Measurements from ENCODE around the gene LST1.

The LST1 gene

DNA sequence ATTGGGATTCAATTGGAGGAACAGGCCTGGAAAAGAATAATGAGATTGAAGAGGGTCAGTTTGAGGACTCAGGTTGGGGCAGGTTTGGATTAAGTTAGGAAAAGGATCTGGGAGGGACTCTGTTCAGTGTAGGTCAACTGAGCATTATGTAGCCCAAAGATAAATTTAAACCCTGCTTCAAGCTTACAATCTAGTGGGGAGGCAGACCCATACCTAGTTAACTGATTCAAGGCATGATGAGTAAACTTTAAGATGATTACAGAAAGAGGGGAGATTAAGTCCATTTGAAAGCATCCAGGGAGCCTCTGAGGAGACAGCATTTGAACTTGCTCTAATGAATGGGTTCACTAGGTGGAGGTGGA, 25.4 kb upstream of the LST1 start:
- no peak for DNase-seq

DNA sequence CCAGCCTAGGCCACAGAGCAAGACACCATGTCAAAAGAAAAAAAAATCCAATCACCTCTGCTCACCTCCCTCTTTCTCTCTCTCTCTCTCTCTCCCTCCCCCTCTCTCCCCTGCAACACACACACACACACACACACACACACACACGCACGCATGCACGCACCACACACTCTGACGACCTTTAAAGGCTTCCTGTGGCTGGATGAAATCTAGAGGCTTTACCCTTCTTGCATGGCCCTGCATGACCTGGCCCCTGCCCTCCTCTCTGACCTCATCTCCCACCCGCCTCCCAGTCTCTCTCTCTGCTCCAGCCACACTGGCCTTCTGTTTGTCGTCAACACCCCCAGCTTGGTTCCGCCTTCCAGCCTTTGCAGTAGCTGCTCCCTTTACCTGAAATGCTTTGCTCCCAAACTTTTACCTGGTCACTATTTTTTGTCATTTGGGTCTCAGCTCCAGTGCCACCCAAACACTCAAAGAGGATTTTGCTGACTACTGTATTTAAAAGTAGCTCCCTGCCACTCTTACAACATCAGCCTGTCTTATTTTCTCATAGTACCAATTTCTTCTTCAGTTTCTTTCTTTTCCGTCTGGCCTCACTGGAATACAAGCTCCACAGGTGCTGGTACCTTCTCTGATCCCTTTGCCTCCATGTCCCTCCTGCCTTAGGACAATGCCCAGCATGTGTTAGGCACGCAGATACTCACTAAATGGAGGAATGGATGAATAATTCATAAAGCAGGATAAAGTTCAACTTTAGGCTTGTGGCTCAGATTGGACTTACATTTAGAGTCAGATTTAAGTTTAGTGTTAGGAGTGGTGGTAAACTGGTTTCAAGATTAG, 18.3 kb upstream of the LST1 start:
- no peak for DNase-seq

DNA sequence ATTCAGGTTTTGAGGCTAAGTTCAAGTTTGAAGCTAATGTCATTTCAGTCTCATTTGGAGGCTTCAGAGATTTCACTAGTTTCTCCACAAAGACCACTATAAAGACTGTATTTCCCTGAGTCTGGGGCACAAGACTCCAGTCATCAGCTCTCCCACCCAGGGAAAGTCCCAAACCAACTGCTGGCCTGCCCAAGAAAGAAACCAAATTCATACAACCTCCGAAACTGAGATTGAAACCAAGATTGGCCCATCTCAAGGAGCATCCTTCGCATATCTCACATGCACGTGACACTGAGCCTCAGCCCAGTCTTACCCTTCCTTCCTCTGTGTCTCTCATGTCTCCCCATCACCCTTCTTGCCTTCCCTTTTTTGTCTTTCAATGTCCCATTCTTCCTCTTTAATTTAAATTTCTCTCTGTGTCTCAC, 17.5 kb upstream of the LST1 start:
- DNase-seq = no peak

DNA sequence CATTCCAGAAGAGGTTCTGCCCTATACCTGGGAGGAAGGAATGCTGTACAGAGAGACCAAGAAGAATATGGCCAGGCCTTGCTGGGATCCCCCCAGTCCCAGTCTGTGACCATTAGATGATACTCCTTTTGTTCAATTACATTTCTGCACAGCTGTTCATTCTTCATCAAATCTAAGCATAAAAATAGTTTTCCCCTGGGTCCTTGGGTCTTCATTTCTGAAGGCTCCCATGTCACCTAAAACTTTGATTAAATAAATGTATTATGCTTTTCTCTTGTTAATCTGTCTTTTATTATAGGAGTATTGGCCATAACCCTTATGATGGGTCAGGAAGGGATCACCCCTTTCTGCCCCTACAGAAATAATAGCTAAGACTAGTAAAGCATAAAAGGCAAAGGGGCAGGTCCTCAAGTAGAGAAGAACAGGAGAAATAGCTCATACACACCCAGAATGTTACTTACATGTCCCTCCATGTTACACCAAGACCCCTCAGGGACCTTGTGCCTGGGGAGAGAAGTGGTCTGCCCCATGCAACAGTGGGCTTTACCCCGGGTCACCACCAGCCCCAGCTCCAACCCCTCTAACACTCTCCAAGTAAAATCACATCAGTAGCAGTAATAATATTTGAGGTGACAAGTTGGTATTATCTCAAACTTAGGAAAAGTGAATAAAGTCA, 16.1 kb upstream of the LST1 start:
- DNase-seq = no peak

DNA sequence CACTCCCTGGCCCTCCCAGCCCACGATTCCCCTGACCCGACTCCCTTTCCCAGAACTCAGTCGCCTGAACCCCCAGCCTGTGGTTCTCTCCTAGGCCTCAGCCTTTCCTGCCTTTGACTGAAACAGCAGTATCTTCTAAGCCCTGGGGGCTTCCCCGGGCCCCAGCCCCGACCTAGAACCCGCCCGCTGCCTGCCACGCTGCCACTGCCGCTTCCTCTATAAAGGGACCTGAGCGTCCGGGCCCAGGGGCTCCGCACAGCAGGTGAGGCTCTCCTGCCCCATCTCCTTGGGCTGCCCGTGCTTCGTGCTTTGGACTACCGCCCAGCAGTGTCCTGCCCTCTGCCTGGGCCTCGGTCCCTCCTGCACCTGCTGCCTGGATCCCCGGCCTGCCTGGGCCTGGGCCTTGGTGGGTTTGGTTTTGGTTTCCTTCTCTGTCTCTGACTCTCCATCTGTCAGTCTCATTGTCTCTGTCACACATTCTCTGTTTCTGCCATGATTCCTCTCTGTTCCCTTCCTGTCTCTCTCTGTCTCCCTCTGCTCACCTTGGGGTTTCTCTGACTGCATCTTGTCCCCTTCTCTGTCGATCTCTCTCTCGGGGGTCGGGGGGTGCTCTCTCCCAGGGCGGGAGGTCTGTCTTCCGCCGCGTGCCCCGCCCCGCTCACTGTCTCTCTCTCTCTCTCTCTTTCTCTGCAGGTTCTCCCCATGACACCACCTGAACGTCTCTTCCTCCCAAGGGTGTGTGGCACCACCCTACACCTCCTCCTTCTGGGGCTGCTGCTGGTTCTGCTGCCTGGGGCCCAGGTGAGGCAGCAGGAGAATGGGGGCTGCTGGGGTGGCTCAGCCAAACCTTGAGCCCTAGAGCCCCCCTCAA, 13.8 kb upstream of the LST1 start, which contains the start of gene LTA:
TSS of gene LTA (plus strand) at position 249 of the 871 bp plus-strand sequence. CDS start at position 703, 454 bp downstream.
- DNase-seq = no peak

DNA sequence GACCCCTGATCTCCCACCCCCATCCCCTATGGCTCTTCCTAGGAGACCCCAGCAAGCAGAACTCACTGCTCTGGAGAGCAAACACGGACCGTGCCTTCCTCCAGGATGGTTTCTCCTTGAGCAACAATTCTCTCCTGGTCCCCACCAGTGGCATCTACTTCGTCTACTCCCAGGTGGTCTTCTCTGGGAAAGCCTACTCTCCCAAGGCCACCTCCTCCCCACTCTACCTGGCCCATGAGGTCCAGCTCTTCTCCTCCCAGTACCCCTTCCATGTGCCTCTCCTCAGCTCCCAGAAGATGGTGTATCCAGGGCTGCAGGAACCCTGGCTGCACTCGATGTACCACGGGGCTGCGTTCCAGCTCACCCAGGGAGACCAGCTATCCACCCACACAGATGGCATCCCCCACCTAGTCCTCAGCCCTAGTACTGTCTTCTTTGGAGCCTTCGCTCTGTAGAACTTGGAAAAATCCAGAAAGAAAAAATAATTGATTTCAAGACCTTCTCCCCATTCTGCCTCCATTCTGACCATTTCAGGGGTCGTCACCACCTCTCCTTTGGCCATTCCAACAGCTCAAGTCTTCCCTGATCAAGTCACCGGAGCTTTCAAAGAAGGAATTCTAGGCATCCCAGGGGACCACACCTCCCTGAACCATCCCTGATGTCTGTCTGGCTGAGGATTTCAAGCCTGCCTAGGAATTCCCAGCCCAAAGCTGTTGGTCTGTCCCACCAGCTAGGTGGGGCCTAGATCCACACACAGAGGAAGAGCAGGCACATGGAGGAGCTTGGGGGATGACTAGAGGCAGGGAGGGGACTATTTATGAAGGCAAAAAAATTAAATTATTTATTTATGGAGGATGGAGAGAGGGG, 12.6 kb upstream of the LST1 start:
- DNase-seq = no peak

DNA sequence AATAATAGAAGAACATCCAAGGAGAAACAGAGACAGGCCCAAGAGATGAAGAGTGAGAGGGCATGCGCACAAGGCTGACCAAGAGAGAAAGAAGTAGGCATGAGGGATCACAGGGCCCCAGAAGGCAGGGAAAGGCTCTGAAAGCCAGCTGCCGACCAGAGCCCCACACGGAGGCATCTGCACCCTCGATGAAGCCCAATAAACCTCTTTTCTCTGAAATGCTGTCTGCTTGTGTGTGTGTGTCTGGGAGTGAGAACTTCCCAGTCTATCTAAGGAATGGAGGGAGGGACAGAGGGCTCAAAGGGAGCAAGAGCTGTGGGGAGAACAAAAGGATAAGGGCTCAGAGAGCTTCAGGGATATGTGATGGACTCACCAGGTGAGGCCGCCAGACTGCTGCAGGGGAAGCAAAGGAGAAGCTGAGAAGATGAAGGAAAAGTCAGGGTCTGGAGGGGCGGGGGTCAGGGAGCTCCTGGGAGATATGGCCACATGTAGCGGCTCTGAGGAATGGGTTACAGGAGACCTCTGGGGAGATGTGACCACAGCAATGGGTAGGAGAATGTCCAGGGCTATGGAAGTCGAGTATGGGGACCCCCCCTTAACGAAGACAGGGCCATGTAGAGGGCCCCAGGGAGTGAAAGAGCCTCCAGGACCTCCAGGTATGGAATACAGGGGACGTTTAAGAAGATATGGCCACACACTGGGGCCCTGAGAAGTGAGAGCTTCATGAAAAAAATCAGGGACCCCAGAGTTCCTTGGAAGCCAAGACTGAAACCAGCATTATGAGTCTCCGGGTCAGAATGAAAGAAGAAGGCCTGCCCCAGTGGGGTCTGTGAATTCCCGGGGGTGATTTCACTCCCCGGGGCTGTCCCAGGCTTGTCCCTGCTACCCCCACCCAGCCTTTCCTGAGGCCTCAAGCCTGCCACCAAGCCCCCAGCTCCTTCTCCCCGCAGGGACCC, 11.7 kb upstream of the LST1 start:
- no peak for DNase-seq

DNA sequence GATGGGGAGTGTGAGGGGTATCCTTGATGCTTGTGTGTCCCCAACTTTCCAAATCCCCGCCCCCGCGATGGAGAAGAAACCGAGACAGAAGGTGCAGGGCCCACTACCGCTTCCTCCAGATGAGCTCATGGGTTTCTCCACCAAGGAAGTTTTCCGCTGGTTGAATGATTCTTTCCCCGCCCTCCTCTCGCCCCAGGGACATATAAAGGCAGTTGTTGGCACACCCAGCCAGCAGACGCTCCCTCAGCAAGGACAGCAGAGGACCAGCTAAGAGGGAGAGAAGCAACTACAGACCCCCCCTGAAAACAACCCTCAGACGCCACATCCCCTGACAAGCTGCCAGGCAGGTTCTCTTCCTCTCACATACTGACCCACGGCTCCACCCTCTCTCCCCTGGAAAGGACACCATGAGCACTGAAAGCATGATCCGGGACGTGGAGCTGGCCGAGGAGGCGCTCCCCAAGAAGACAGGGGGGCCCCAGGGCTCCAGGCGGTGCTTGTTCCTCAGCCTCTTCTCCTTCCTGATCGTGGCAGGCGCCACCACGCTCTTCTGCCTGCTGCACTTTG, 10.7 kb upstream of the LST1 start, which contains the start of gene TNF:
TSS of gene TNF (plus strand) at position 231 of the 567 bp plus-strand sequence. CDS start at position 408, 177 bp downstream.
- no peak for DNase-seq

DNA sequence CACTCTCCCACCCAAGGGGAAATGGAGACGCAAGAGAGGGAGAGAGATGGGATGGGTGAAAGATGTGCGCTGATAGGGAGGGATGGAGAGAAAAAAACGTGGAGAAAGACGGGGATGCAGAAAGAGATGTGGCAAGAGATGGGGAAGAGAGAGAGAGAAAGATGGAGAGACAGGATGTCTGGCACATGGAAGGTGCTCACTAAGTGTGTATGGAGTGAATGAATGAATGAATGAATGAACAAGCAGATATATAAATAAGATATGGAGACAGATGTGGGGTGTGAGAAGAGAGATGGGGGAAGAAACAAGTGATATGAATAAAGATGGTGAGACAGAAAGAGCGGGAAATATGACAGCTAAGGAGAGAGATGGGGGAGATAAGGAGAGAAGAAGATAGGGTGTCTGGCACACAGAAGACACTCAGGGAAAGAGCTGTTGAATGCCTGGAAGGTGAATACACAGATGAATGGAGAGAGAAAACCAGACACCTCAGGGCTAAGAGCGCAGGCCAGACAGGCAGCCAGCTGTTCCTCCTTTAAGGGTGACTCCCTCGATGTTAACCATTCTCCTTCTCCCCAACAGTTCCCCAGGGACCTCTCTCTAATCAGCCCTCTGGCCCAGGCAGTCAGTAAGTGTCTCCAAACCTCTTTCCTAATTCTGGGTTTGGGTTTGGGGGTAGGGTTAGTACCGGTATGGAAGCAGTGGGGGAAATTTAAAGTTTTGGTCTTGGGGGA, 10.0 kb upstream of the LST1 start:
- DNase-seq = no peak

DNA sequence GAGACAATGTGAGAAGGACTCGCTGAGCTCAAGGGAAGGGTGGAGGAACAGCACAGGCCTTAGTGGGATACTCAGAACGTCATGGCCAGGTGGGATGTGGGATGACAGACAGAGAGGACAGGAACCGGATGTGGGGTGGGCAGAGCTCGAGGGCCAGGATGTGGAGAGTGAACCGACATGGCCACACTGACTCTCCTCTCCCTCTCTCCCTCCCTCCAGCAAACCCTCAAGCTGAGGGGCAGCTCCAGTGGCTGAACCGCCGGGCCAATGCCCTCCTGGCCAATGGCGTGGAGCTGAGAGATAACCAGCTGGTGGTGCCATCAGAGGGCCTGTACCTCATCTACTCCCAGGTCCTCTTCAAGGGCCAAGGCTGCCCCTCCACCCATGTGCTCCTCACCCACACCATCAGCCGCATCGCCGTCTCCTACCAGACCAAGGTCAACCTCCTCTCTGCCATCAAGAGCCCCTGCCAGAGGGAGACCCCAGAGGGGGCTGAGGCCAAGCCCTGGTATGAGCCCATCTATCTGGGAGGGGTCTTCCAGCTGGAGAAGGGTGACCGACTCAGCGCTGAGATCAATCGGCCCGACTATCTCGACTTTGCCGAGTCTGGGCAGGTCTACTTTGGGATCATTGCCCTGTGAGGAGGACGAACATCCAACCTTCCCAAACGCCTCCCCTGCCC, 9.0 kb upstream of the LST1 start:
- DNase-seq = no peak

DNA sequence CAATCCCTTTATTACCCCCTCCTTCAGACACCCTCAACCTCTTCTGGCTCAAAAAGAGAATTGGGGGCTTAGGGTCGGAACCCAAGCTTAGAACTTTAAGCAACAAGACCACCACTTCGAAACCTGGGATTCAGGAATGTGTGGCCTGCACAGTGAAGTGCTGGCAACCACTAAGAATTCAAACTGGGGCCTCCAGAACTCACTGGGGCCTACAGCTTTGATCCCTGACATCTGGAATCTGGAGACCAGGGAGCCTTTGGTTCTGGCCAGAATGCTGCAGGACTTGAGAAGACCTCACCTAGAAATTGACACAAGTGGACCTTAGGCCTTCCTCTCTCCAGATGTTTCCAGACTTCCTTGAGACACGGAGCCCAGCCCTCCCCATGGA, 8.5 kb upstream of the LST1 start:
- DNase-seq = no peak

DNA sequence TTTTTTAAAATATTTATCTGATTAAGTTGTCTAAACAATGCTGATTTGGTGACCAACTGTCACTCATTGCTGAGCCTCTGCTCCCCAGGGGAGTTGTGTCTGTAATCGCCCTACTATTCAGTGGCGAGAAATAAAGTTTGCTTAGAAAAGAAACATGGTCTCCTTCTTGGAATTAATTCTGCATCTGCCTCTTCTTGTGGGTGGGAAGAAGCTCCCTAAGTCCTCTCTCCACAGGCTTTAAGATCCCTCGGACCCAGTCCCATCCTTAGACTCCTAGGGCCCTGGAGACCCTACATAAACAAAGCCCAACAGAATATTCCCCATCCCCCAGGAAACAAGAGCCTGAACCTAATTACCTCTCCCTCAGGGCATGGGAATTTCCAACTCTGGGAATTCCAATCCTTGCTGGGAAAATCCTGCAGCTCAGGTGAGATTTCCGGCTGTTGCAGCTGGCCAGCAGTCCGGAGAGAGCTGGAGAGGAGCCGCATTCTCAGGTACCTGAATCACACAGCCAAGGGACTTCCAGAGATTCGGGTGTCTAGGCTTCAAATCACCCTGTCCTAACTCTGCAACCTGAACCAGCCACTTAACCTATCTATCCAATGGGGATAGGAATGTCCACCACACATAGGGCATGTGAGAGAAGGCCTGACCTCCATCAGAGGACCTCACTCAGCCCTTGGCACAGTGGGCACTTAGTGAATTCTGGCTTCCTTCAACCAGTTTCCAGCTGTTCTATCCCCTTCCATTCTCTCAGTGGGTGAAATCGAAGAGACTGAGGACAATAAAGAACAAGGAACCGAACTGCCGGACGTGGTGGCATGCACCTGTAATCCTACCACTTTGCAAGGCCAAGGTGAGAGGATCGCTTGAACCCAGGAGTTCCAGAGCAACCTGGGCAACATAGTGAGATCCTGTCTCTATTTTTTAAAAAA, 7.6 kb upstream of the LST1 start:
- DNase-seq = no peak

DNA sequence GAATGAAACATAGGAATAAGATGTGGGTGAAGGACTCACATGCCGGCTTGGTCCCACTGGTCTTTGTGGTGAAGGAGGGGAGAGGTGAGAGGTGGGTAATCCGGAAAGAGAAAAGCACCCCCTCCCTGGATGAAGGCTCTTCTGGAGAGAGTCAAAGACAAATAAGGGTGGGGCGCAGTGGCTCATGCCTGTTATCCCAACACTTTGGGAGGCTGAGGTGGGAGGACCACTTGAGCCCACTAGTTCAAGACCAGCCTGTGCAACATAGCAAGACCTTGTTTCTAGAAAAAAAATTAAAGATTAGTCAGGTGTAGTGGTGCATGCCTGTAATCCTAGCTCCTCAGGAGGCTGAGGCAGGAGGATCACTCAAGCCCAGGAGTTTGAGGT, 7.0 kb upstream of the LST1 start:
- no peak for DNase-seq

DNA sequence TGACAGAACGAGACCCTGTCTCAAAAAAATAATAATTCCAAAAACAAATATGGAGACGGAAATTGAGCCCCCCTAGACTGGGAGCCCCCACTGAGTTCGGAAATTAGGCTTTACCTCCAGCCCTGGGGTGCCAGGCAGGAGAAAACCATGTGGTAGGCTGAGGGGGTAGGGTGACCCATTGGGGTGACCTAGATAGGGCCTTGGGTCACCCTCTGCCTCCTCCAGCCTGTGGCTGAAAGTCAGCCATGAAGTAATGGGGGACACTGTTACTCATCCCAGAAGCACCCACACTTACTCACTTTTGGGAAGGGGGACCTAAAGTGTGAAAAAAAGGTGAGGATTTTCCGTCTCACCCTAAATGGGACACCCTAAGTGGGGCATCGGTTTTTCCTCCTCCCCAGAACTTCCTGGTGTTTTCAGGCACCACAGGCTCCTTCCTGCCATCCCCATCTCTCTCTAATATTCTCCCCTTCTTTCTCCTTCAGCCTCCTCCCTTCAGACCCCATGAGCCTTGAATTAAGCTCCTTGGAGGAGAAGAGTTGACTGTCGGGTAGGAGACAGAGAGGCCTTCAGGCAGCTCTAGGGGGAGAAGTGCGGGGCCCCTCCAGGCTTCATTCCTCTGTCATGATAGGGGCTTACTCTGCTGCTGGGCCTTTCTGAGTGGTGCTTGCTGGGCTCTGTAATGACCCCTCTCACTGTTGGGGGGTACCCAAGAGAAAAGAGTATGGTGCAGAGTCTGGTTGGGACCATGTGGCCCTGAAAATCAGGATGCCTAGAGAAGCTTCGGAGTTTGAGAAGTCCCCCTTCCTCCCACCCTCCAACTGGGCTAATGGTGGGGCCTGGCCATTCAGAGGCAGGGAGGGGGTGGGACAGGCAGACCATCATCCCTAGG, 6.3 kb upstream of the LST1 start:
- DNase-seq = no peak

DNA sequence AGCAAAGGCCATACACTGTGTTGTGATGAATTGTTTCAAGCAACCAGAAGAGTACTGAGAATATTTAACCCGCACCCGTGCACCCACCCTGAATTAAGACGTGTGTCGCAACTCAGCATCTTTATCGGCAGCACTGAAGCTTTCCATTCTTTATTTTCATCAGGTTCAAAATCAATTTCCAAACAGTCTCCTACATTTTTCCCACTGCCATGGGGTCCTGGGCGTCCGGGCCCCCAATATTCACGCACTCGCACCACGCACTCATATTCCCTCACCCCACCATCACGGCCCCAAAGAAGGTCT, 5.7 kb upstream of the LST1 start:
- no peak for DNase-seq

DNA sequence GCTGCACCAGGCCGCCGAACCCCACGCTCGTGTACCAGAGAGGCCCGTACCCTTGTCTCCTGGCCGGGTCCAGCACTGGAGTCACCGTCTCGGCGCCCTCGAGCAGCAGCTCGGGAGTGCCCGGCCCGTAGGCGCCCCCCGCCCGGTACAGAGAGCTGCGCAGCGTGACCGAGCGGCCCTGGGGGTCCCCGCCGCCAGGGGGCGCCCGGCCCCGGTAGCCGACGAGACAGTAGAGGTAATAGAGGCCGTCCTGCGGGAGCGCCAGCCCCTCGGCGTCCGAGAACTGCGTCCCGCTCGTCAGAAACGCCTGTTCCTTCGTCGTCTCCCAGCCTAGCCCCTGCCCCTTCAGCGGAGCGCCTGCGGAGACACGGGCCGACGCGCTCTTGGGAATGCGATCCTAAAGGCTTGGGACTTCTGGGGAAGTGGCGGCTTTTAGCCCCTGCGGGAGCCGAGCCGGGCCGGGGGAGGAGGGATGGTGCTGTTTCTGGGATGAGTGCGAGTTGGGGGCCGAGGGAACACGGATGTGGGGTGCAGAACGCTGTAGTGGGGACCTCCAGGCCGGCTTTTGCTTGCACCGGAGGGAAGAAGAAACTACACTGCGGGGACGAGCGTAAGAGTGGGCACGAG, 5.2 kb upstream of the LST1 start:
- no peak for DNase-seq

All from NCI-H524 treated with DMSO at 0.1 percent for 48 hours (cell line).